Measurements from ENCODE around the gene MFAP3L.
A peak's percentile ranks its signal among the peaks of the same experiment; 100 is the strongest.

MFAP3L gene

DNA sequence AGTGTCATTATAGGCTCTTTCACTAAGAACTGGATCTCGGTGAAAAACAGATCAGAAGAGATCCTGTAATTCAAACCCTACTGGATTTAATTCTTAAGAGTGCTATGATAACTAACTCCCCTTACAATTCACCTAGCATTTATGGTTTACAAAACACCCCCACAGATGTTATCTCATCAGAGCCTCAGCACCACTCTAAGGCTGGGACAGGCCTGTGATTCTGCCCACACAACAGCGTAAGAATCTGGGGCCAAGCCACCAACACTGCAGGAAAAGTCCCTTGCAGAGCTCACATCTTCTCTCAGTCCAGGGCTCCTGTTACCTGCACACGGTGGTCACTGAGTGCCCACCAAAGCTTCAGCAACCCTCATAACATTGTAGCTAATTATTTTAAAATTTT lies 8.9 kb downstream of the MFAP3L start:
- DNase-seq (ENCODE audit: low spot score): no peak

DNA sequence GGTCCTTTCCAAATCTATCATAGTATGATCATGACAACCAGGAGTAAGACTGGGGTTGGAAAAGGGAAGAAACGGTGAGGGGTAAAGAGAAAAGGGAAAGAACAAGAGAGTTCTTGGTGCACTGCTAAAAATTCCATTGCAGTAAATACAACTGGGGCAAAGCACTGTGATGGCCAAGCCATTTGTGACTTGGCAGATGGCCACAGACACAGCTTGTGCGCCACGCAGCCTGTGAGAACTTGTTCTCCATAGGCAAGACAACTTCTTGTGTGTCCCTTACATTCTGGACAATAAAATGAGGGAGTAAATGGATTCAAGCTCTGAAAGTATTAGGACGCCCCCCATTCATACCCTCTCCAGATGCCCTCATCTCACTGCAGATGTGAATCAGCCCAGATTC lies 10.9 kb downstream of the MFAP3L start:
- no peak for DNase-seq (ENCODE audit: low spot score)

DNA sequence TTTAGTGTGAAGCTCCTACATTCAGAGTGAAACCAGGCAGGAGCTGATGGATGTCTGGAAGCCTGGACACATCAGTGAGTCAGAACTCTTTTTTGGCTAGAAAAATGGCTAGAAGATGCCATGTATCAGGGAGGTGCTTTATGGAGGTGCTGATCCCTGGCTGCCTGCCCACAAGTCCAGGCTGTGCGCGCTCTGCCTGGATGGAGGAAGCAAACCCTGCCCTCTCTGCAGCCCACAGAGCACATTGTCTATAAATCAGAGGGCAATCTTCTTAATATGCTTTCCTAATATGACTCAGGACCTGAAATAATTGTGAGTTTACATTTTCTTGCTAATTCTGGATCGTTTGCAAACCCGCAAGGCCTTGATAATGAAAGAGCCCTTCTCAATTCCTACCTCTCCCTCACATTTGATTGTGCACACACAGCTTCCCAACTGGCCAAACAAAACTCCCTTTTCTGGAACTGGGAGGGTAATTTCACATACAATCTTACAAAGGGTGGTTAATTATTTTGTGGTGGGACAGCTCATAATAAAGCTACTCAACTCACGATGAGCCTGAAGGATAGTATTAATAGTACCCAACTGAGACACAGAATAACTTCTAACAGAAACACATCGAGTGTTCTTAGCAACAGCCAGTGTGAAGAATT lies 11.7 kb downstream of the MFAP3L start:
- no peak for DNase-seq (ENCODE audit: low spot score)

DNA sequence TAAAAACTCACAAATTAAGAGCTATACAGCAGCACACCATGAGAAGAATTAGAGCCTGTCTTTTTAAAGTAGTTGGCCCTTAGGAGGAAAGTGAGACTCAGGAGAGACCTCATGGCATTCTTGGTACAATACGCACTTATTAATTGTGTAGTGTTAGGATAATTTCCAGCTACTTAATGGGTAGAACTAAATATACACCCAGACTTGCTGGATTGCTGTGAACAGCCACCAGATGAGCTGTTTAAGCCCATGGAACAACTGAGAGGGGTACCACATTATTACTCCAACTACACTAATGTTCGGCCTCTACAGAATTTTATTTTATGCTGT lies 13.6 kb downstream of the MFAP3L start:
- DNase-seq (ENCODE audit: low spot score): no peak

DNA sequence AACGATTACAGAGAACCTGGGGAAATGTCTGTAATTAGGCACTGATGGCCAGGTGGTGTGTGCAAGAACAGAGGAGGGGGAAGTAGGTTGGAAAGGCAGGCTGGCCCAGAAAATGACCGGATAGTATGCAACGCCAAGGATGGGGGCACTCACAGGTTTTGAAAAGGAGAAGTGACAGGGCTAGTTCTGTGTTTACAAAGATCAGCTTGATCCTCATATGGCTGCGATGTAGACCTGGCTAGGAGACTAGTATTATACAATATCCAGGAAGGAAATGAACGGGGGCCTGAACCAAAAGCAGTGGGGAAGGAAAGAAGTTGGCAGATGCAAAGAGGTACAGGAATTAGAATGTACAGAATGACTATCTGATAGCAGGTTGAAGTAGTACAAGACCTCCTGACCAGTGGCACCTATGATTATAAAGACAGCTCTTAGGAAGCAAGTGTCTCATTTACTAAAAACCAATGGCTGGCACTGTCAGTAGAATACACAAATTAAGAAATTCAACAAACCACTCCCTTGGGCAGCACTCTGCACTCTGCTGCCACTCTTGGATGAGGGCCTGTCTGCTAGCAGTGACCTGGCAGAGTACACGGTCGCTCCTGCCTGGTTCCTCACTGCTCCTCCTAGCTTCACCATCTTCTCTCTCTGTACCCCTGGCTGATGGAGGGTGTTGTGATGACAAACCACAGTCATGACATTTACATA lies 14.1 kb downstream of the MFAP3L start:
- no peak for DNase-seq (ENCODE audit: low spot score)

DNA sequence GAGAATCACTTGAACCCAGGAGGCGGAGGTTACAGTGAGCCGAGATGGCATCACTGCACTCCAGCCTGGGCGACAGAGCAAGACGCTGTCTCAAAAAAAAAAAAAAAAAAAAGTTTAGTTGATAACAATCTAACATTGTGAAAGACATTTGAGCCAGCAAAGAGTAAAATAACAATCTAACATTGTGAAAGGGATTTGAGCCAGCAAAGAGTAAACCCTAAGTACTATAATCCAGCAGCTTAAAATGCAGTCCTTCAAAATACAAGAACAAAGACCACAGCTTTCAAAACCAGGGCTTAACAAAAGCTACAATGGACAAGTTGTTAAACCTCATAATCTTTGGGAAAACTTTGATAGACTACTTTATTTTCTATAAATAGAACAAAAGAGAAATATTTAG lies 16.9 kb downstream of the MFAP3L start:
- DNase-seq (ENCODE audit: low spot score): no peak

DNA sequence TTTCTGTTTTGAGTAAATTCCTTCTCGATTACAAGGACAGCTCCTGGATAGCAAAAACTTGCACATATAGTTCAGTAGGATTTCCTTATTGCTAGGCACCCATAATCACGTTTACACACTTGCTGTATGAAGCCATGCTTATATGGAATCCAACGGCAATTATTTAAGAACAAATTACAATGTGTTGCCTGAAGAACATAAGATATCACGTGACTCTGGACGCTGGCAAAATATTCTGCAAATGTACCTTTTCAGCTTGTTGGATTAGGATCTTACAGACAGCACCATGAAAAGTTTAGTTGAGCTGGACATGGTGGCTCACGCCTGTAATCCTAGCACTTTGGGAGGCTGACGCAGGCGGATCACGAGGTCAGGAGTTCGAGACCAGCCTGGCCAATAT lies 17.4 kb downstream of the MFAP3L start:
- no peak for DNase-seq (ENCODE audit: low spot score)

DNA sequence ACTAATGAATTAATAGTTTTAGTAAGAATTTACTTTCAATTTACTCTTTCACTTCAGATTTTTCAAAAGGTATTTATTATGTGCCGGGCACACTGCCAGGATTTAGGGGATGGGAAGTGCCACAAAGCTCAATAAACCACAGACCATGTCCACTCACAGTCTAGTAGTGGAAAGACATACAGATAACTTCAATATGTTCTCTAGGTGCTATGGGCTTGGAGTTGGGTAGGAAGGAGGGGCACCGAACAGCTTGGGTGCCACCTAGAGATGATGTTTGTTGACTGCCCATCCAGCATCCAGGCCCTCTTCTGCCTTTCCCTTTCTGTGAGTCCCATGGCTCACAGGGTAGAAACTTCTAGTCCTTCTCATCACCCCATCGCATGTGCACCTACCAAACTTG lies 17.8 kb downstream of the MFAP3L start:
- DNase-seq (ENCODE audit: low spot score): no peak

DNA sequence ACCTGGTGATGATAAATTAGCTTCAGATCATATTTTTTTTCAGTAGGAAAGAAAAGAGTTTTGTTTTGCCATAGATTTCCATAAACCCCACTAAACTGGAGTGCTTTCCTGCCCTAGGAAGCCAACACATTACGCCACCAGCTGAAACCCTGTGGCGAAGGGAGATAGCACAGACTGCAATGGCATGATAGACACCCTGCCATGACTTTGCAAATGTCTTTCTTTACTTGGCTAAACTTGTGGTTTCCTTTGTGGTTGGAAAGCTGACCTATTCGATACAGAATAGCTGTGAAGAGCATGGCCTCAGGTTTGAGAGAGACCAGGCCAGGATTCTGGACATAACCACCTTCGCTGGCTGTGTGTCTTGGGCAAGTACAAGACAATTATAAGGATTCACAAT lies 19.1 kb downstream of the MFAP3L start:
- no peak for DNase-seq (ENCODE audit: low spot score)

DNA sequence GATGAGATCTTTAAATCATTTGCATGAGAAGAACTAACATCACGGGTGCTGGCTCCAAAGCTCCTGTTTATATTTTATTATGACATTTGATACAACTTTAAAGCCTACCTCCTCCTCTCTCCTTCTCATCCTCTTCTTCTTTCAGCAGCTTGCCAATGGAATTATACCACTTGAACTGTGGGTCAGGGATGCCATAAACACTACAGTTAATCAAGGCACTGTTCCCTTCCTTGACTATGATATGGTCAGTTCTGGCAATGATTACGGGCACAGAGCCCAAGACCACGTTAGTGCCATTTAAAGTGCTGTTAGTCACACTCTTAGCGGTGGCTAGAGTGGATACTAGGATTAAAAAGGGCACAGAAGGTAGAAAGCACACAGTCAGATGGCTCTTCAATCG lies 20.7 kb downstream of the MFAP3L start:
- DNase-seq (ENCODE audit: low spot score): no peak

DNA sequence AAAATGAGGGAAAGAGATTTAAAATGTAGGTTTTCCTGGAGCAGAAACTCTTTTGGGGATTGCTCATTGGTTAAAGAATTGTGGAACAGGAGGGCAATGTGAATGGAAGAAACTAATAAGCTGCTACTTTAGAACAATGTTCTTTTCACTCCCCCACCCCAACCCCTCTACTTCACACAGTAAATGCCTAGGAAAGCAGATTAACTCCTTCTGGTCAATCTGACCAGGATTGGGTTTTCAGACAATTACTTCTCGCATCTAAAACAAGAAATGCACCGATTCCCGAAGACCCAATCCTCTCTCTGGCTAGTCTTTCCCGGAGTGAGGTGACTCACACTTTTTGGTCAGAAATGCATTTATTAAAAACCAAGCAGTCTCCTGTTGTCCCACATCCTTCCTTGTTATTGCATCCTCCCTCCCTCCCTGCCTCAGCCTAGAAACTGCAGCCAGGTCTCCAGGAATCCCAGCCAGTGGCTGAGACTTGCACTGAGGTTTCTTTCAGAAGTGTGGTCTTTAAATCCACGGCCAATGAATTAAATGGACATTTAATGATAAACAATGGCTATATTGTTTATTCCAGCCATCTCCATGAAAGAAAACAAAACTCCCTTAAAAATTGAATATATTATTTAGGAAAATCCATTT lies 21.4 kb downstream of the MFAP3L start:
- no peak for DNase-seq (ENCODE audit: low spot score)

DNA sequence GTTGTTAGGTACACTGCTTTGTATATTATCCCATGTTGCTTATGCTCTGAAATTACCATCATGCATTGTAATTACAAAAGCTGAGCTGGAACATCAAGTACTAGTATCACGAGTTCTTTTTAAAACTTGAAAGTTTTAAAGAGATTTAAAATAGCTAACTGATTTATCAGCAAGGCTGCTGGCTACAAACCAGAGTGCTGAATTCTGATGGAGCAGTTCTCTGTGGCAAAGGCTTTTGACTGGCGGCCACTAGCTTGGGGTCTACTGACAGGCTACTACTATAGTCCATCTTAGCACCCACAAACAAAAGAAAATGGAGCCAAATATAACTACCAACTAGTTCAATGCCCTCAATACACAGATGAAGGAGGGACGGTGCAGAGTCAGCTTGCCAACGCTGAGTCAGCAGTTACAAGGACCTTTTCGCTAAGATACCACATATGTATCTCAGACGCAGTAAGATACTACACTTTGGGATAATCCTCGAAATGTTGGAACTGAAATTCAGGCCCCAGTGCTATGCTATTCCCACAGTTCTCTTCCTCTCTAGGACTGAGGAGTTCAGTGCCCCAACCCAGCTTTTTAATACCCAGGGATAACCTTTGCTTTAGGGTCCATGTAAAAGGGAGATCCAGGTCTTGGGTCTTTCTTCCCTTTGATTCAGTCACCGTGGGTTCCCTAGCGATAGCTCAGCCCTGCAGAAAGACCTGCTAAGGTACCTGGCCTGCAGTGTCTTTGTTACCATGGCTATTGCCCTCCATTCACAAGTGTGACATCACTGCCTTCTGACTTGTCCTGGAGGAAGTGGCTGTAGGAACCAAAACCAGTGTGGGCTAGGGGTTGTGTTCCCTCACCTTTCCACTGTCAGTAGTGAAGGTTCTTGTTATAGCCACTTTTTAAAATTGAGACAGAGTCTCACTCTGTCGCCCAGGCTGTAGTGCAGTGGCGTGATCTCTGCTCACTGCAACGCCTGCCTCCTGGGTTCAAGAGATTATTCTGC lies 22.8 kb downstream of the MFAP3L start:
- no peak for DNase-seq (ENCODE audit: low spot score)

DNA sequence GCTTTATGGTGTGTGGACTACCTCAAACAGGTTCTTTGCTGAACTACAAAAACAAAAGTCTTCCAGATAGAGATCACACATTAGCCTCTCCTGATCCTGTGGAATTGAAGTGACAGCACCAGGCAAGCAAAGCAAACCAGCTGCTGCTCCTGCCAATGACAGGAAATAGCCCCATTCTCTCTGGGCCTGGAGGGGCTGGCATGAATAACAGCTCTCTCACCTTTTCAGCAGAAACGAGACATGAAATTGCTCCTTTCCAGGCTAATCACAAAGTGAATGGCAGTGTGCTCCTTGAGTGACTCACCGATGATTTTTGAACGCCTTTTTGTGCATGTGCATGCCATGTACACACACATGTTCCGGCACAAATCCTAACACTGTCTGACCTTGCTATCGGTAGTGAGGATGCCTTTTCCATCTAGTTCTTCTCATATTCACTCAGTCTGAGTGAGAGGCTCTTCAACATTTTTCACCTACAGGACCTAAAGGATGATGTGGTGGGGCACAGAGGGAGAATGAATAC lies 24.4 kb downstream of the MFAP3L start:
- no peak for DNase-seq (ENCODE audit: low spot score)

DNA sequence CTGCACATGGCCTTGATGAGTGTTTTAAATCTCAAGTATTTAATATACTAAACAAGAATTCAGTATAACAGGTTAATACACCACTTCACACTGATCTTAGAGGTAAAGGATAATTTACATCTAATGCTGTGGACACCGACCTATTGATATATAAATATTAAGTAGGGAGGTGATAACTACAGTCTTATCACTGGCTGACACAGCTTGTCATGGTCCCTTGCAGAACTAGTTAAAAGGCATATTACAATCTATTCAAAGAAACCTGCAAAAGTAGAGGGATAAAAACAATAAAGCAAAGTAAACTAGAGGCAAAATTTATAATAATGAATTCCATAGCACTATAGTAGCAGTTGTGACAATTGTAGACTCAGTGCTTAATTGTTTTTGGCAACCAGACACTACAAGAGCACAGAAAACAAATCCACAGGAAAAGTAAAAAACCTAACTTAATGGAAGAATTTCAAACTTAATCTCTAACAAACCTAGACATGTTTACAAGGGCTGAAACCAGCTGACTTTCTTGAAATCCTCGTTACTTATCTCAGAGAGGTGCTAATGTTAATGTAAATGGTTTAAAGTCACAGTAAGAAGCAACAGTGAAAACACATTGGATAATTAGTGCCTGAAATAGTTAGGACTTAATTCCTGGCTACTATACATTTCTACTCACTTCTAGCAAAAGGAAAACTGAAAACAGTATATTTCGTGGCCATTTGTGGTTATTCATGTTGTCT lies 25.0 kb downstream of the MFAP3L start:
- DNase-seq (ENCODE audit: low spot score): no peak

DNA sequence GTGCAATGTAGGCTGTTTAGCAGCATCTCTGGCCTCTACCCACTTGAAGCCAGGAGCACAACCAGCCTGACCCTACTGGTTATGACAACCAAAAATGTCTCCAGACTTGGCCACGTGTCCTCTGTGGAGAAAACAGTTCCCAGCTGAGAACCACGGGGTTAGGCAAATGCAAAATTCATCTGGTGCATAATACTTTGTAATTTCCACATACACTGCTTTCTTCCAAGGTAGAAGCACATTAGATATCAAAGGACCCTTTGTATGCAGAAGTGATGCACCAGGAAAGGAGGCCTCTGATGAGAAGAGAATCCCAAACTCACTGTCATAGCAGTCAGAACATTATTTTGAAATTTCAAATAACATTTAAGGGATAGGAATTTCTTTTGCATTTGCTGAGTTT lies 26.3 kb downstream of the MFAP3L start:
- no peak for DNase-seq (ENCODE audit: low spot score)

DNA sequence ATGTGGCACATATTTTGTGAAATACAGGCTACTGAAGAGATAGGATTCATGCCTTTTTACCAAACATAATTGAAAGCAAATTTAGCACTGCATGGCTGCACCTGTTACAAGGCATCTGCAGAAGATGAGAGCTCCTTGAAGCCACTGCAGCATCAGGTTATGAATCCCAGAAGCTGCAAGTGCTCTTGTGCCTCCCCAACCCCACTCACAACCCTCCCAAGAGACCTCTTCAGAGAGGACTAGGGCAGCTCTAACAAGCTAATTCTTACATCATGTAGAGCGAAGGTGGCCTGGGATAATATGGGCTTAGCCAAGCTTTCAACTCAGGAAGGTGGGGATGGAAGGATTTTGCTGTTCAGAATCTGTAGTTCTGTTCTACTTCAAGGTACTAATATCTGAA lies 27.2 kb downstream of the MFAP3L start:
- DNase-seq (ENCODE audit: low spot score): no peak

DNA sequence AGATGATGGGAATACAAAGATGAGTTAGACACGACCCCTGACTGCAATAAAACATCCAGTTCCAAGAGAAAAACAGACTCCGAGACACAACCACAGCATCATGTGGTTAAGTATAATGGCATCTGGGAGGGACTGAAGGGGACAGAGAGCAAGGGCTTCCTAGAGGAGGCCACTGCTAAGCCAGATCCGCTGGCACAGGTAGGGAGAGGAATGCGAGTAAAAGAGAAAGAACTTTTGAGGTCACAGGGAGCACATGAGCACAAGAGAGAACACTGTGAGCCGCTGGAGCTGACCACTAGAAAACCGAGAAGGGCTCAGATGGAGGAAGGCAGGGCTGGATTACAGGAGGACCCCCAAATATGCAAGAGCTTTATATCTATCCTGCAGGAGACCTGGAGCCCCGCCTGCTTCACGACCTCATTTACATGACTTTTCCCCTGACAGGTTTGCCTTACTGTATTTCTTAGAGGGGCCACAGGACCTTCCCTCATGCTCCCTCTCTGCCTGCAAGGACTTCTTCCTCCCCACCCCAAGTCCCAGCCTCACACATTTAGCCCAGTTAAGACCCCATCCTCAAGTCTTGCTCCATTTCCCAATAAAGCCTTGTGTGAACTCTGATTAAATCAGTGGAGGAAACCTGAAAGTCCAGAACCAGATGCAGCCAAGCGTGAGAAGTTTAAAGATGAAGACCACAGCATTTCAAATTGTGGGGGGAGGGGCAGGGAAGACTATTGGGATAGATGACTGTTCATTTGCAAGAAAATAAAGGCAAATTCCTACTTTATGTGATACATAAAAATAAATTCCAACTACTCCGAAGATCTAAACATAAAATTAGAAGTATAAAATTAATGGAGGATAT lies 29.6 kb downstream of the MFAP3L start:
- no peak for DNase-seq (ENCODE audit: low spot score)

DNA sequence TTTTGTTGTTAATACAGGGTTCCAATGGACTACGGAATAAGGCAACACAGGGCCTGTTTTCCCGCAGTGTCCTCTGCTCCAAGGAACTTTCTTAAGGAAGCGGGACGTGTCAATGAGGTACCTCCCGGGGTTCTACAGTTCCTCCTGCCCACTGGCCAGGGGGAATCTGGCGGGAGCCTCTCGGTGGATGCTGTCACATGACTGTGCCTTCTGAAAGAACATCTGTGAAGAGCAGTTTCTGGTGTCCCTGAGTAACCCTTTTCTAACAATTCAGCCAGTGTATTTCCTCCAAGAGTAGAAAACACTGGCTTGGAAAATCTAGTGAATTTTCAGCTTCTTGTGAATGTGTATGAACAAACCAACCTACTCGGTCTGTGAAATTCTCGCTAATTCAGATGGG lies 32.7 kb downstream of the MFAP3L start:
- DNase-seq (ENCODE audit: low spot score): no peak

DNA sequence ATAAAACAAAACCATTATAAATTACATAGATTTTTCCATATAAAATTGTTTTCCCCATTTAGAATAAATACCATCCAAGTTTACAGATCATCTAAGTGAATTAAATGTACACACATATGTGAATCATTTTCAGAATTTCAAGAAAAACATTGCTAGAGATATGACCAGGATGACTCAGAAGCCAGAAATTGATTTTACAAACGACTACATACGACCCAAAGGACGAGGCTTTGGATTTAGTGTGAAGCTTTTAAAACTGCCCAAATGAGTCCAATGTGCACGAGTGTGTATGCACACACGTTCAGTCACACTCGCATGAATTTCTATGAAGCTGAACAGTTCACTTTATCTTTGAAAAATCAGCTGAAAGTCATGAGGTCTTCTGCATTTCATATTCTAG lies 37.9 kb downstream of the MFAP3L start:
- peak; percentile 15 for DNase-seq (ENCODE audit: low spot score)
